Activated T-cell treated with anti-CD3 and anti-CD28 coated beads, Interleukin-2, amount 50 U/mL, for 48 hours (primary cell): ENCODE measurements around the gene DYNLT2B.
"Not testable (repeated sequence)": the region's sequence is repeated elsewhere in the genome, so short reads cannot be mapped to it uniquely, and the experiment has no call there.

Source experiments
- DNase-seq, 2 experiments: peaks; one replicate each; pipeline ENCODE4 v3.0.0-alpha.2; 2020

DYNLT2B gene

DNA sequence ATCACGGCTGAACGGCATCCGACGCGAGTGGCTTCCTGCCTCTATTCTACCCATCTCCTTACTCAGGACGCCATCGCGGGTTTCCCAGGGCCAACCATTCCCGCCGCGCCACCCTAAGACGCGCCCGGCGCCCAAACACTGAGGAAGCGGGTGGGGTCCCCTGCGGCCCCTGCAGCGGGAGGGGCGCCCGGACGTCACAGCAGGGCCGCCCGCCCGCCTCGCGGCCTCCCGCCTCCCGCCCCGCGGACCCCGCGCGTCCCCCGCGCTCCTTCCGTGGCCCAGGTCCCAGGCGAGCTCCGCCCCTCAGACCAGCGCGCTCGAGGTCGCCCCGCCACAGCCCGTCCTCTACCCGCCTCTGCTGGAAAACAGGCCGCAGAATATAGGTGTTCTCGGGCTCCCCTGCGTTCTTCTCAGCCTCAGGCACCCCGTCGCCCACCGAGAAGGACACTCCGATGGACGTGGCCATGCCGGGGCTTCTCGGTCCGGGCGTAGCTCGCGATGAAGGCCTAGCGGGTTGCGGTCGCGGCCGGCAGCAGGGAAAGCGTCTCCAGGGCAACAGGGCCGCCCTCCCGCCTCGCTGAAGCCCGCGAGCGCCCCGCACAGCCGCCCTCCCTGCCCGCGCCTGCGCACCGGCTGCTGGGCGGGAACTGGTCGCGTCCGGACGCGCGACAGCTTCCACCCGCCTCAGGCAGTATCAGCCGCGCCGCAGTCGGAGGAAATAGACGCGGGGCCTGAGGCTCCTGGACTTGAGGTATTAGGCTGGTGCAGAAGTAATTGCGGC, at the start of gene DYNLT2B:
Gene DYNLT2B (minus strand): TSS at position 554 of the 781 bp plus-strand sequence. CDS start 88 bp downstream, at position 466.
- DNase-seq: peak; percentile 89 to 92

DNA sequence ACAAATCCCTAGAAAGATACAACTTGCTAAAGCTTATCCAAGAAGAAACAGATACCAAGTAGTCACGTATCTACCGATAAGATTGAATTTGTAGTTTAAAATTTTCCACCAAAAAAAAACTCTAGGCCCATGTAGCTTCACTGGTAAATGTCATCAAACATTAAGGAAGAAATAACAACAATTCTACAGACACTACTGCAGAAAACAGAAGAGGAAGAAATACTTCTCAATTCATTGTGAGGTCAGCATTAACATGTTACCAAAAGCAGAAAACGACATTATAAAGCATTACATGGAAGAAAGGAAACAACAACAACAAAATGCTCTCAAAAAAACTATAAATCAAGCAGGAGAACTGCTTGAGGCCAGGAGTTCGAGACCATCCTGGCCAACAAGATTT, 47.7 kb upstream of the DYNLT2B start:
- DNase-seq: no peak

DNA sequence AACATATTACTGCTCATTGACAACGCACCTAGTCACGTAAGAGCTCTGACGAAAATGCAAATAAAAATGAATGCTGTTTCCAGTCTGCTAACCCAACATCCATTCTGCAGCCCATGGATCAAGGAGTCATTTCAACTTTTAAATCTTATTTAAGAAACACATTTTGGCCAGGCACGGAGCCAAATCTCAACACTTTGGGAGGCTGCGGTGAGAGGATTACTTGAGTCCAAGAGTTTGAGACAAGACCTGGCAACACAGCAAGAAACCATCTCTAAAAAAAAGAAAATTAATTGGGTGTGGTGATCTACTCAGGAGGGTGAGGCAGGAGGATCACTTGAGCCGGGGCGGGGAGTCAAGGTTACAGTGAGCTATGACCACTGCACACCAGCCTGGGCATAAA, 42.5 kb upstream of the DYNLT2B start:
- no peak for DNase-seq

DNA sequence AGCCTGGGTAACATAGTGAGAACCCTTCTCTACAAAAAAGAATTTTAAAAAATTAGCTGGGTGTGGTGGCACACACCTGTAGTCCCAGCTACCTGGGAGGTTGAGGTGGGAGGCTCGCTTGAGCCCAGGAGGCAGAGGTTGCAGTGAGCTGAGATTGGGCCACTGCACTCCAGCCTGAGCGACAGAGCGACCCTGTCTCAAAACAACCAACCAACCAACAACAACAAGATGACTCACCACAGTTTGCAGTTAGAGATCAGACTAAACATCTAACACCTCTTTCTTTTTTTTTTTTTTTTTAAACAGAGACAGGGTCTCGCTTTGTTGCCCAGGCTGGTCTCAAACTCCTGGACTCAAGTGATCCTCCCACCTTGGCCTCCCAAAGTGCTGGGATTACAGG, 40.5 kb upstream of the DYNLT2B start:
- DNase-seq: not testable (repeated sequence)

DNA sequence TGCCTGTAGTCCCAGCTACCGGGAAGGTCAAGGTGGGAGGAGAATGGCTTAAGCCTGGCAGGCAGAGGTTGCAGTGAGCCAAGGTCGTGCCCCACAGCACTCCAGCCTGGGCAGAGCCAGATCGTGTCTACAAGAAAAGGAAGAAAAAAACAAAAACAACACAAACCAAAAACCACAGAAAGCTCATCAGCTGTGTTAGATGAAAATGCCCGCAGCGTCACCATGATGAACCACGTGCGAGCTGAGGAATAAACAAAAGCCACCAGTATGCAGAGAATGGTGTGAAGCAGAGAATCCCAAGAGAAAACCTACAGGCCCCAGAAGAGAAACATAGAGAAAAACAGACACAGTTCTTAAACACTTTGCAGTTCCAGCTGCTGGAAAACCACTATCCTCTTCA, 39.9 kb upstream of the DYNLT2B start:
- no peak for DNase-seq

DNA sequence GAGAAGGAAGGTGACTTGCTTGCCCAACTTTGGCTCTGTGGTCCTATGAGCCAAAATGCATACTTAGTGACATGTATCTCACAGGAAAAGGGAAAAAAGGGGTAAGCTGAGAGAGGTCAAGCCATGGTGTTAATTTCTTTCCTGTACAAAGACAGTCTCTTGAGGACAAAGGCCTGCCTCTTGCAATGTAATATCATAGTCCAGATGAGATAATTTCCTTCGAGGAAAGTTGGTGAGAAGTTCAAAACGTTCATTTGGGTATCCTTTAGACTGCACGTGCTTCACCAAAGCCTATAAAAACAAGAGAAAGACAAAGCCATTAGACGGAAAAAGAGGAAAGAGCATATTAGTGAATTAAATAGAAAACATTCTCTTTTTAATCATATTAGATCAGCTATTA, 38.5 kb upstream of the DYNLT2B start:
- no peak for DNase-seq

DNA sequence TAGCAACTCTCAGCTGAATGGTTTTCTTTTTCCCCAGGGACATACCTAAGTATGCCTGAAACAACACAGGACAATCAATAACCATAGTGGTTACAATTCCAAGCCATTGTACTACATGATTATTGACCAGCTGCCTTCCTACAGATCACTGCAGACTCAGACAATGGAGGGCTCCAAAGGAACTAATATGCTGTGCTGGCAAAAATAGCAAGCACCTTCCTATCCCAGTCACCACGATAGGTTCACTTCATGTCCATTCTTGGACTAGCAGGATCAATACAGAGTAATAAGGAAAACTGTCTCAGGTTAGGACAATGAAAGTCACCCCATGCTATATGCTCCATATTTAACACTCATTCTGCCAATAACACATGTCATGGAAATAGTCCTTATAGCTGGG, 37.6 kb upstream of the DYNLT2B start:
- DNase-seq: no peak

DNA sequence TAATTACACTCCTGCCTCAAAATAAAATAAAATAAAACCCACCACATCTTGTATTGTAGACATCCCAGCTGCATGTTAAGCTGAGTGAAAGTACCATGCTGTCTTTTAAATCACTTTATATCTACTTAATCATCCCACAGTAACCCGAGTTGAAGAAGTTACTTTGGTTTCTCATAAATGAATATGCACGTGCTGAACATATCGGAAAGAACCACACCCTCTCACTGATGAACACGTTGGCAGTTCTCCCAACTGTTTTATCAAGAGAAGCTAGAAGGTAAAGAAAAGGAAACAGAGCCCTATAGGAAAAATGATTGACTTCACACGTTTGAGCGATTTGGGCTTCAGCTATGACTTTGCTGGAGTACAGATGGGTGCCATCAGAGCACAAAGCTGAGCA, 36.1 kb upstream of the DYNLT2B start:
- DNase-seq: no peak

DNA sequence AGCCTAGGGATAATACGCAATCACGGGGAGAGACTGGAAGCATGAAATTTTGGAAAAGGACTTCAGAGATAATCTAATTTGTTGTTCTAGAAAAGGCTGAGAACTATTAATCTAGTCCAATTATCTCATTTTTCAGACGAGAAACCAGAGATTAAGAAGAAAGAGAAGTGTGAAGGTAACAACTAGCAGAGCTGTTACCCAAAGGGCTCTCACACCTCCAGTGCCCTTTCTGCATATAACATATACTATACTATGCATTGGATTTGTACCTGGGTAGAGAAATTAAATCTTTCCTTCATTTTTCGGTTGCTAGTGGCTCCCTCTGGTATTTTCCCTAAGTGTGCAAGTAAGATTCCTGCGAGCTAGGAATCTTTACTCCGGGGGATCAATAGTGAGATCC, 33.5 kb upstream of the DYNLT2B start:
- no peak for DNase-seq

DNA sequence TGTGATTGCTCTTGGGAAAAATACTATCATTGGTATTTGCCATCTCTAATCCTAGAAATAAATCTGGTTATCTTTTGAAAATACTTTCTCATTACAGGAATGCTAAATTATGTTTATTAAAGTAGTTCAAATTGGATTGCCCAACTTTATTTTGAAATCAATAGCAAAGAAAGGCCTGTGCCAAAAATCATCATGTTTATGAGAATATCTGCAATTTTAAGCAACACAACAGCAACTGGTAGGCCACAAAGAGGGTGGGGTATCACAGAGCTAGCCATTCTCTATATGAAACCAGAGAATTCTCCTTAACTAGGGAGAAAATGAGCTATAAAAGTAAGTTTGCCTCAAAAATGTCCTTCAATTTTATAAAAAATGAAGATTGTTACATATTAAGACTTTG, 32.0 kb upstream of the DYNLT2B start:
- DNase-seq: no peak

DNA sequence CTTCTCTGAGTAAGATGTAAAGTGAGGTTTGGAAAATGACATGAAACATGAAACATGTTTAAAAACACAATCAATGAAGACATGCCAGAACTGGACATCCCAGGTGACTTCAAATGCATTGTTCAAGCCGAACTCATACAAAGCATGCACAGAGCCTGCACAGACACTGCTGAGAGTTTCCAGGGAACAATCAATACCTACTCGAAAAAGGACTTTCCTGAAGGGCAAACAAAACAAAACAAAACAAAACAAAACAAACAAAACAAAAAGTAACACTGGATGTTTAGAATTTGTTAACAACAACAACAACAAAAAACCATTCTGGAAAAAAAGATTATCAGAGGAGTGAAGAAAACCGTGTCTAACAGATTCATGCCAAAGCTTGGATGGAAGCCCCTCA, 30.7 kb upstream of the DYNLT2B start:
- DNase-seq: no peak

DNA sequence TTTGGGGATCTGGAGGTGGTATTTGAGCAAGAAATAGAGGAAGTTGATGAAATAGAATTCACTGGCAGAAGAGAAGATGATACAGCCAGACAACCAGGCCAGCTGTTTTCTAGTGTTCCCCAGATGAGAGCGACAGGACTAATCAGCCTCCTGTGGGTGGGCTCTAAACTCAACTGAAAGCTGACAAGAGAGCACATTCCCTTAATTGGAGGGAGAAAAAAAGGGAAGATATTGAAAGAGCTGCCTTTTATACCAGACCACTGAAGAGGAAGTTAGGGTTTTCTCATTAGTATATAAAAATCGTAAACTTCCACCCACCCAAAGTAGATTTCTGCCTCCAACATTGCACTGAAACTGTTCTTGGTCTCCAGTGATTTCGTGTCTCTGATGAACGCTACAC, 26.6 kb upstream of the DYNLT2B start:
- no peak for DNase-seq

DNA sequence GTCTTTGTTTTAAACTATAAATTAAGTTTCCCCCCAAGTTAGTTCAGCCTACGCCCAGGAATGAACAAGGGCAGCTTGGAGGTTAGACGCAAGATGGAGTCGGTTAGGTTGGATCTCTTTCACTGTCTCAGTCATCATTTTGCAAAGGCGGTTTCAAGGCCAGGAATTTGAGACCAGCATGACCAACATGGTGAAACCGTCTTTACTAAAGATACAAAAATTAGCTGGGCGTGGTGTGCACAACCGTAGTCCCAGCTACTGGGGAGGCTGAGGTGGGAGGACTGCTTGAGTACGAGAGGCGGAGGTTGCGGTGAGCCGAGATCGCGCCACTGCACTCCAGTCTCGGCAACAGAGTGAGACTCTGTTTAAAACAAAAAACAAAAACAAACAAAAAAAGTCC, 25.9 kb upstream of the DYNLT2B start:
- DNase-seq: not testable (repeated sequence)

DNA sequence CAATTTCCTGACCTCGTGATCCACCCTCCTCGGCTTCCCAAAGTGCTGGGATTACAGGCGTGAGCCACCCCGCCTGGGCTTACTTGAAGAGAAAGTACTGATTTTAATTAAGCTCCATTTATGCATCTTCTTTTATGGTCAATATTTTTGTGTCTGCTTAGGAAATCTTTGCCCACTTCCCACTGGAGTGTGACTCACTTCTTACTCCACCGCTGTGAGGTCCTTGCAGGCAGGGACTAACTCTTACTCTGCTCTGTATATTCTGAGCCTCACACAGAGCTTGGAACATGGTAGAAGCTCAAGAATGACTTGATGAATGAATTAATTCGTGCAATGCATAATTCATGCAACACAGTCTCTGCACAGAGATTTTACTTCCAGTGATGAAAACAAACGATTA, 23.1 kb upstream of the DYNLT2B start:
- DNase-seq: no peak

DNA sequence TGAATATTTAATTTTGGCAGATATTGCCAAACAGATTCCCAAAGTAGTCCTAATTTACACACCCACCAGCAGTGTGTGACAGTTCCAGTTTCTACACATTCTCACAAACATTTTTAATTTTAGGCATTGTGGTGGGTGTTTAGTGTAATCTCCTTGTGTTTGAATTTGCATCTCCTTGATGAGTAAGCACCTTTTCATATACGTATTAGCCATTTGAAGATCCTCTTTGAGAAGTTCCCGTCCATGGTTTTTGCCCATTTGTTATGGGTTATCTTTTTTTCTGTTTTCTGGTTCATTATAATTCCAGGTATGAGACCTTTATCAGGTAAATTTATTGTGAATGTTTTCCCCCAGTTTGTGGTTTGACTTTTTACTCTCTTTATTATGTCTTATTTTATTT, 22.4 kb upstream of the DYNLT2B start:
- DNase-seq: no peak

DNA sequence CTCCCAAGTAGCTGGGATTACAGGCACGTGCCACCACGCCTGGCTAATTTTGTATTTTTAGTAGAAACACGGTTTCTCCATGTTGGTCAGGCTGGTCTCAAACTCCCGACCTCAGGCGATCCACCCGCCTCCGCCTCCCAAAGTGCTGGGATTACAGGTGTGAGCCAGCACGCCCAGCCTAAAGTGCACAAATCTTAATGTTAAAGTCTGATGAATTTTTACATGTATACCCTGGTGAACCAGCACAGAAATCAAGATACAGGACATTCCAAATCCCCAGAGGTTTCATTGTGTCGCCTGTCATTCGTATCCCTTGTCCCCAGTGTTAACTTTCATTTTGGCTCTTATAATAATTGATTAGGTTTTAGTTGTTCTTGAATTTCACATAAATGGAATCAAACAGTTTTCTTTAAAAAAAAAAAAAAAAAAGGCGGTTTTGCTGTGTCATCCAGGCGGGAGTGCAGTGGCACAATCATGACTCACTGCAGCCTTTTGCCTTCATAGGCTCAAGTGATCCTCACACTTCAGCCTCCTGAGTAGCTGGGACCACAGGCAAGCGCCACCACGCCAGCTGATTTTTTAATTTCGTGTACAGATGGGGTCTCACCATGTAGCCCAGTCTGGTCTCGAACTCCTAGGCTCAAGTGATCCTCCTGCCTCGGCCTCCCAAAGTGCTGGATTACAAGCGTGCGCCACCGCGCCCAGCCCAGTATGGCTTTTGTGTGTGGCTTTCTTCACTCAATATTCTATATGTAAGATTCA, 21.6 kb upstream of the DYNLT2B start:
- DNase-seq: no peak

DNA sequence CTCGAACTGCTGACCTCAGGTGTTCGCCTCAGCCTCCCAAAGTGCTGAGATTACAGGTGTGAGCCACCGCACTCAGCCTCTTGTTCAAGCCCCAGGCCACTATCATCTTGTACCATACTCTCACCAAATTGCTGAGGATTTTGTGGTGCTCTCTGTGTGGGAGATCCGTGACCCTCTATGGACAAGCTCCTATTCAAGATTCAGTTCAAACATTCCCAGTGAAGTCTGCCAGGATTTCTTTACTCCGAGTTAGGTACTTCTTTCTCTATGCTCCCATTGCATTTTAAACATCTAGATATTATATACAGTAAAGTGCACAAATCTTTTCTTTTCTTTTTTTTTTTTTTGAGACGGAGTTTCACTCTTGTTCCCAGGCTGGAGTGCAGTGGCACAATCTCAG, 21.0 kb upstream of the DYNLT2B start:
- DNase-seq: no peak

DNA sequence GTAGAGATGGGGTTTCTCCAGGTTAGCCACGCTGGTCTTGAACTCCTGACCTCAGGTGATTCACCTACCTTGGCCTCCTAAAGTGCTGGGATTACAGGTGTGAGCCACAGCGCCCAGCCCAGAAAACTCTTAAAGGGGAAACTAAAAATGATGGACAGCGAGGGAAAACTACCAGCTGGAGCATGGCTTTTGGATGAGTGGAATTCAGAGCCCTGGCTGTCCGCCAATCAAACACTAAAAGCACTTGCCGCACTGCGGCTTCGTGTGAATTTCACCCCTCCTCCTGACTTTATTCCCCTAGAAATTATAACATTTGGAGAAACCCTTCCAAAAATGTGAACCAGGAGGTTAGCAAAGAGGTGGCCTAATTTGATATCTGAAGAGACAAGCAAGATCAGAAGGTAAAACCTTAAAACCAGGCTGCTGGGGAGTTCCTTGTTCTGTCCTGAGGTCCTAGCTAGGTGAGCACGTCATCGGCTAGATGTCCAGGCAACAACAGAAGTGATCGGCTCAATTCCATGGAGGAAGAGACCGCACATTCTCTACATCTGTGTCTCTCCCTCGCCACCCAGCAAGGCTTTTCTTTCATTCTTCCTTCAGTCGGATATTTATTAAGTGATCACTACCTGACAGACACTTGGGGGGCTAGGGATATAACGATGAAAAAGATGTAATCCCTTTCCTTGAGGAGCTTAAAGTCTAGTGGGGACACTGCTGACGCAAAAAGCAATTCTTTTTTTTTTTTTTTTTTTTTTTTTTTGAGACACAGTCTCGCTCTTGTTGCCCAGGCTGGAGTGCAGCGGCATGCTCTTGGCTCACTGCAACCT, 18.5 kb upstream of the DYNLT2B start:
- no peak for DNase-seq

DNA sequence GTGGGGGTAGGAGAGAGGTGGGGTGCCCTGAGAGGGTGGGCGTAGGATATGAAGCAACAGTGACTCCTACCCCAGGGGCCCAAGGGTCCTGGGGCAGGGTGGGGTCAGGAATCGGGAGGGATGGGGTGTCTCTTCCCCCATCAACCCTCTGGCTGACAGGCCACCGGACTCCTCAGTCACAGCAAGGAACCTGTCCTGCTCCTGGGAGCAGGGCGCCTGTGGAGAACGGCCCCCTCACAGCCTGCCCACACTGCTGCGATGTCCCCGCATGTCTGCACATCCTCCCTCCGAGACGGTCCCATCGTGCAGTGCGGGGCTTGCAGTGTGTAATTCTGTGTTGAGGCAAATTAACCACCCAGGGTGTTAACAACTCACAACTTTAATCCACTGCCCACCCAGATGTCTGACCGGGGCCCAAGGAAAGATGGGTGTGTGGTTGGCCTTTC, 17.5 kb upstream of the DYNLT2B start:
- no peak for DNase-seq

DNA sequence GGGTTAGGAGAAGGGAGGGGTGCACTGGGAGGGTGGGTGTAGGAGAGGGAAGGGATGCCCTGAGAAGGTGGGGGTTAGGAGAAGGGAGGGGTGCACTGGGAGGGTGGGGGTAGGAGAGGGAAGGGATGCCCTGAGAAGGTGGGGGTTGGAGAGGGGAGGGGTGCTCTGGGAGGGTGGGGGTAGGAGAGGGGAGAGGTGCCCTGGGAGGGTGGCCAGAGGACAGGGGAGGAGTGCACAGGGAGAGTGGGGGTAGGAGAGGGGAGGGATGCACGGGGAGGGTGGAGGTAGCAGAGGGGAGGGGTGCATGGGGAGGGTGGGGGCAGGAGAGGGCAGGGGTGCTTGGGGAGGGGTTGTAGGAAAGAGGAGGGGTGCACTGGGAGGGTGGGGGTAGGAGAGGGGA, 16.9 kb upstream of the DYNLT2B start:
- no peak for DNase-seq

DNA sequence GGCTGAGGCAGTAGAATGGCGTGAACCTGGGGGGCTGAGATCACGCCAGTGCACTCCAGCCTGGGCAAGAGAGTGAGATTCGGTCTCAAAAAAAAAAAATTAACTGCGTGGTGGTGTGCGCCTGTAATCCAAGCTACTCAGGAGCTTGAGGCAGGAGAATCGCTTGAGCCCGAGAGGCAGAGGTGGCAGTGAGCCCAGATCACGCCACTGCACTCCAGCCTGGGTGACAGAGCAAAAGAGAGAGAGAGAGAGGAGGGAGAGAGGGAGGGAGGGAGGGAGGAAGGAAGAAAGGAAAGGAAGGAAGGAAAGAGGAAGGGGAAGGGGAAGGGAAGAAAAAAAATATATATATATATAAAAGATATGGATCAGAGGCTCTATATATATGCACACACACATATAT, 14.1 kb upstream of the DYNLT2B start:
- no peak for DNase-seq

DNA sequence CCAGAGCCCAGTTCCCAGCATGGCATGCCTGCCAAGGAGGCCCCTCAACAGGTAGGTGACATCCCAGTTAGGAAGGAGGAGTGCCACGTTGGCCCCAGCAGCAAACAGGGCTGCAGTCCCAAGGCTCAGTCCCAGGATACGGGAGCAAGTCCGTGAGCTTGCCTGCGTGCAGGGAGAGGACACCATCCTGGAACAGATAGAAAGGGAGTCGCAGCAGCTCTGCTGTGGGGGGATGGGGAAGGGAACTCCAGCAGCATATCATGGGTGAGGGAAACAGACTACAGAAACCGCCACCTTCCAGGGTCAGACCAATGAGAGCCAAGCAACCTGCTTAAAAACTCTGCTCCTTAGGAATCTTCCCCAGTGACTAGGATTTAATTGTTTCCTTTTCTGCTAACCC, 9.4 kb upstream of the DYNLT2B start:
- DNase-seq: no peak

DNA sequence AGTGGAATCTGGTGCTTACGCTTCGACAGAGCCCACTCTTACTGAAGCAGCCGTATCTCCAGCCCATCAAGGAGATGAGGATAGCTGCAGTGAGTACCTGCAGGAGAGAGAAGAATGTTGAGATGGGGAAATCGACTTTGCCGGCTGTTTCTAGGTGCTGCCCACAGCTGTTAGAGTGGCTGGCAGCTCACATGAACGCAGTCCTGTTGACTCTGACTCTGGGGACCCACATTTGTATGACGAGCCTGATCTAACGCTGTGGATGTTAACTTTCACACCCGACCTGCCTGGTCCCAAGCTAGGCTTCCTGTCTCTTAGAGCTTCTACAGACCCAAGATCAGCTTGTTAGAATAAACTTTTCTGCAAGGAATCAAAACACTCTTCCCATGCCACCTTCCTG, 8.9 kb upstream of the DYNLT2B start:
- DNase-seq: no peak

DNA sequence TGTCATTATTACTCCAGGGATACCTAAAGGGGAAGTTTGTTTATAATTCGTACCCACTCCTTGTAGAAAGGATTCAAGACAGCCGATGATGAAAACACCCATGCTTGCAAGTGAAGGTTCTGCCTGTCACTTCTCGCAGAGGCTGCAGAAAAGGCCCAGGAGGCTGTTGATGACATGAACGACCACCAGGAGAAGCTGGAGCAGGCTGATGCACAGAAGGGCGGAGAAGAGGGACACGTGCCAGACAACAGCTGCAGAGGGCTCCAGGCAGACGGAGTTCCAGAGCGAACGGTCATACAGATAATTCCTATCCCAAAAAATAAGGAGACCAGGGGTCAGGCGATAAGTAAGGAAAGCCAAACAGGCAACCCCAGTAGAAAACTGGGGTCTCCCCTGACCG, 5.7 kb upstream of the DYNLT2B start:
- no peak for DNase-seq
